HepG2 (cell line): ENCODE results near the gene SPAG7. TPM values are rescaled to one million over a fixed set of nuclear protein-coding genes. Genes with fewer than 3 reads are reported as not detected.

Source experiments
- ATM ChIP-seq: fragments of 450-650 bp; IDR thresholded peaks from 2 replicates; pipeline ENCODE4 v1.7.1; 2017; ENCODE audit warnings: mild to moderate bottlenecking, borderline replicate concordance
- BRCA1 ChIP-seq: sonication (generic); formaldehyde crosslinking; IDR thresholded peaks from 2 replicates; pipeline ENCODE4 v1.4.0; 2020; ENCODE audit warnings: missing genetic modification reagents
- CCAR2 ChIP-seq: fragments of 200-400 bp; formaldehyde crosslinking; optimal IDR thresholded peaks from 2 replicates; pipeline ENCODE3; 2018; ENCODE audit warnings: low read depth, mild to moderate bottlenecking, low read length, moderate library complexity
- CCDC6 ChIP-seq: sonication (generic); formaldehyde crosslinking; IDR thresholded peaks from 2 replicates; pipeline ENCODE4 v1.8.1; 2022; ENCODE audit warnings: mild to moderate bottlenecking, missing genetic modification reagents, moderate library complexity
- CENPT ChIP-seq: sonication (generic); formaldehyde crosslinking; IDR thresholded peaks from 2 replicates; pipeline ENCODE4 v1.8.0; 2022; ENCODE audit warnings: low read depth, mild to moderate bottlenecking, moderate library complexity, missing genetic modification reagents
- GTF3A ChIP-seq: sonication (generic); formaldehyde crosslinking; conservative IDR thresholded peaks from 2 replicates; pipeline ENCODE4 v1.4.0; 2020; ENCODE audit warnings: mild to moderate bottlenecking, missing genetic modification reagents
- HOXA9 ChIP-seq: sonication (generic); formaldehyde crosslinking; IDR thresholded peaks from 2 replicates; pipeline ENCODE4 v1.8.1; 2022; ENCODE audit warnings: missing genetic modification reagents, mild to moderate bottlenecking, moderate library complexity, borderline replicate concordance
- KAT2B ChIP-seq: fragments of 150-350 bp; IDR thresholded peaks from 2 replicates; pipeline ENCODE4 v1.6.1; 2014; ENCODE audit warnings: low read depth, low read length, borderline replicate concordance
- KDM4B ChIP-seq: sonication (generic); formaldehyde crosslinking; IDR thresholded peaks from 2 replicates; pipeline ENCODE4 v1.4.0; 2020; ENCODE audit warnings: missing genetic modification reagents
- RAD21 ChIP-seq: fragments of 450-650 bp; formaldehyde crosslinking; IDR thresholded peaks from 2 replicates; pipeline ENCODE4 v1.5.0; 2020; ENCODE audit warnings: mild to moderate bottlenecking
- REPIN1 ChIP-seq: sonication (generic); formaldehyde crosslinking; IDR thresholded peaks from 2 replicates; pipeline ENCODE4 v1.8.0; 2022; ENCODE audit warnings: missing genetic modification reagents, low read depth, mild to moderate bottlenecking, borderline replicate concordance
- SOX5 ChIP-seq: IDR thresholded peaks from 2 replicates; pipeline ENCODE4 v1.6.1; 2016; ENCODE audit warnings: borderline replicate concordance
- TOE1 ChIP-seq: sonication (generic); formaldehyde crosslinking; IDR thresholded peaks from 2 replicates; pipeline ENCODE4 v1.4.0; 2020; ENCODE audit warnings: mild to moderate bottlenecking, missing genetic modification reagents
- ZFP36 ChIP-seq: fragments of 150-350 bp; IDR thresholded peaks from 2 replicates; pipeline ENCODE4 v1.6.1; 2018; ENCODE audit warnings: borderline replicate concordance, low read length, low read depth; ENCODE audit not compliant: partially characterized antibody
- ZNF10 ChIP-seq: sonication (generic); formaldehyde crosslinking; IDR thresholded peaks from 2 replicates; pipeline ENCODE4 v1.4.0; 2020; ENCODE audit warnings: mild to moderate bottlenecking, low read depth, missing genetic modification reagents, borderline replicate concordance
- ZNF160 ChIP-seq: sonication (generic); formaldehyde crosslinking; IDR thresholded peaks from 2 replicates; pipeline ENCODE4 v1.8.0; 2022; ENCODE audit warnings: mild to moderate bottlenecking, inconsistent platforms, missing genetic modification reagents
- ZNF260 ChIP-seq: sonication (generic); formaldehyde crosslinking; IDR thresholded peaks from 2 replicates; pipeline ENCODE4 v1.4.0; 2020; ENCODE audit warnings: missing genetic modification reagents, low read depth, mild to moderate bottlenecking, borderline replicate concordance
- ZNF367 ChIP-seq: sonication (generic); formaldehyde crosslinking; IDR thresholded peaks from 2 replicates; pipeline ENCODE4 v1.4.0; 2020; ENCODE audit warnings: missing genetic modification reagents, borderline replicate concordance
- ZNF564 ChIP-seq: sonication (generic); formaldehyde crosslinking; IDR thresholded peaks from 2 replicates; pipeline ENCODE4 v1.8.1; 2023; ENCODE audit warnings: mild to moderate bottlenecking, missing genetic modification reagents
- ZNF570 ChIP-seq: sonication (generic); formaldehyde crosslinking; IDR thresholded peaks from 2 replicates; pipeline ENCODE4 v1.4.0; 2020; ENCODE audit warnings: mild to moderate bottlenecking, missing genetic modification reagents, borderline replicate concordance
- ZNF850 ChIP-seq: sonication (generic); formaldehyde crosslinking; conservative IDR thresholded peaks from 2 replicates; pipeline ENCODE4 v1.9.0; 2021; ENCODE audit warnings: mild to moderate bottlenecking, missing genetic modification reagents
- polyA plus RNA-seq, 8 experiments: library from polyadenylated mRNA; depleted of rRNA in 3 of 8; stranded (reverse) in 7 of 8; unstranded in 1 of 8; fragments of >200 nt; fragmentation: Illumina TruSeq in 4 of 8; extraction: Trizol in 4 of 8; gene quantifications; 2 replicates each; pipeline versions ENCODE4 v1.2.1 to v1.2.3, GENCODE V29; 2011 to 2016; ENCODE audit warnings: low read depth in 4 of 8, missing spikeins in 1 of 8, mixed read lengths in 1 of 8; ENCODE audit not compliant: insufficient read depth in 1 of 8
- total RNA-seq, 5 experiments: library from RNA; depleted of rRNA; stranded (reverse); fragments of >200 nt; fragmentation: Illumina TruSeq; extraction: Trizol; gene quantifications; 2 replicates each; pipeline ENCODE4 v1.2.3, GENCODE V29; 2016; ENCODE audit warnings: low read depth in 1 of 5
- TF ChIP-seq, protein P1 (sequence below): fragments of 450-650 bp; IDR thresholded peaks from 2 replicates; pipeline ENCODE4 v1.6.1; 2016
- TF ChIP-seq, protein P2 (sequence below): sonication (generic); formaldehyde crosslinking; IDR thresholded peaks from 2 replicates; pipeline ENCODE4 v1.5.0; 2020; ENCODE audit warnings: missing genetic modification reagents, mild to moderate bottlenecking, borderline replicate concordance
- TF ChIP-seq, protein P3 (sequence below): IDR thresholded peaks from 2 replicates; pipeline ENCODE4 v1.6.1; 2016; ENCODE audit warnings: low read depth, borderline replicate concordance
- TF ChIP-seq, protein P4 (sequence below): sonication (generic); formaldehyde crosslinking; IDR thresholded peaks from 2 replicates; pipeline ENCODE4 v1.4.0; 2020; ENCODE audit warnings: mild to moderate bottlenecking, missing genetic modification reagents

The SPAG7 gene
- total and polyA plus RNA-seq, 2 of the 13 experiments (the other 11 are each of a cell fraction or from before 2014, with no cell fraction given) = 51.0 to 59.0 TPM

DNA sequence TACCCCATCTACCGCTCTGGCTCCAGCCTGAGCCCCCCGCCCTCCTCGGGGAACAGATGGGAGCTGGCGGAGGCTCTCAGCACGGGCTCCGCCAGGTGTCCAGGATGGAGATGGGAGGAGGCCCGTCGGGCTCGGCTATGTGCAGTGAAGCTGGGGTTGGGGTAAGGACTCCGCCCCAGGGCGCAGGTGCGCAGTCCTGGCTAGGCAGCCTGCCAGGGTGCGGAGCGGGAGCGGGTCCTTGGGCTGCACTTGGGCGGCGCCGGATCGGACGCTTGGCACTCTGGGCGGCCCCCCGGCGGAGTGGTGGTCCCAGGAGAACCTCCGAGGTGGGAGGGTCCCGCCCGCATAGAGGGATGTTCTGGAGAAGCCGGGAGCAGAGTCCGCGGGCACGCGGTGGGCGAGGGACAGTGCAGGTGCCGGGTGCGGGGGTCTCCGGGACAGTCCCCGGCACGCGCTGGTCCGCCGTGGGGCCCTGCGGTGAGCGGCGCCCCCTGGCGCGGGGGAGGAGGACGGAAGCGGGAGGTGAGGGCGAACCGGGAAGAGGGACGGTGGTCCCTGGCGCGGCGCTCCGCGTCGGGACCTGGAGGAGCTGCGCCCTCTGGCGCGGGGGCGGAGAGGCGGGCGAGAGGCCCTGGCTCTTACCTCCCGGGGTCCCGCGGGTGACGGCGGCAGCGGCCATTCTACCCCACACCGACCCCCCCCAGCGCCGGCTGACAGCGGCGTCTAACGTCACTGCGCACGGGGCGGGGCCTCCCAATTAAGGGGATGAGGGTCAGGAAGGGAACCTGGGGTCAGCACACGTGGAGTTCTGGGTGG, 19.5 kb upstream of the SPAG7 start, which contains the start of gene CAMTA2 (continued):
- TF ChIP-seq CENPT (CRISPR knock-in tag) (no peak), CCAR2 (no peak), KDM4B (no peak; the same call in 1 of the 2 replicates), BRCA1 (no peak), REPIN1 (CRISPR knock-in tag) (peak; percentile 85; the same call in 1 of the 2 replicates), ZNF160 (no peak), ZNF850 (peak; percentile 91; the same call in 1 of the 2 replicates), HOXA9 (CRISPR knock-in tag) (0 out of 2 replicates have a peak, but pooled peaks have one; percentile 60), ZNF10 (CRISPR knock-in tag) (no peak), ATM (no peak), ZNF260 (CRISPR knock-in tag) (no peak), ZNF367 (CRISPR knock-in tag) (no peak), GTF3A (CRISPR knock-in tag) (no peak), RAD21 (CRISPR knock-in tag) (peak; percentile 85), ZNF570 (CRISPR knock-in tag) (no peak), ZNF564 (CRISPR knock-in tag) (peak; percentile 39), KAT2B (no peak), TOE1 (CRISPR knock-in tag) (peak; percentile 56; the same call in 1 of the 2 replicates), ZFP36 (no peak), CCDC6 (CRISPR knock-in tag) (no peak), SOX5 (CRISPR knock-in tag) (no peak)
- TF ChIP-seq, protein P1, sequence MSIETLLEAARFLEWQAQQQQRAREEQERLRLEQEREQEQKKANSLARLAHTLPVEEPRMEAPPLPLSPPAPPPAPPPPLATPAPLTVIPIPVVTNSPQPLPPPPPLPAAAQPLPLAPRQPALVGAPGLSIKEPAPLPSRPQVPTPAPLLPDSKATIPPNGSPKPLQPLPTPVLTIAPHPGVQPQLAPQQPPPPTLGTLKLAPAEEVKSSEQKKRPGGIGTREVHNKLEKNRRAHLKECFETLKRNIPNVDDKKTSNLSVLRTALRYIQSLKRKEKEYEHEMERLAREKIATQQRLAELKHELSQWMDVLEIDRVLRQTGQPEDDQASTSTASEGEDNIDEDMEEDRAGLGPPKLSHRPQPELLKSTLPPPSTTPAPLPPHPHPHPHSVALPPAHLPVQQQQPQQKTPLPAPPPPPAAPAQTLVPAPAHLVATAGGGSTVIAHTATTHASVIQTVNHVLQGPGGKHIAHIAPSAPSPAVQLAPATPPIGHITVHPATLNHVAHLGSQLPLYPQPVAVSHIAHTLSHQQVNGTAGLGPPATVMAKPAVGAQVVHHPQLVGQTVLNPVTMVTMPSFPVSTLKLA = no peak
- TF ChIP-seq, protein P2, sequence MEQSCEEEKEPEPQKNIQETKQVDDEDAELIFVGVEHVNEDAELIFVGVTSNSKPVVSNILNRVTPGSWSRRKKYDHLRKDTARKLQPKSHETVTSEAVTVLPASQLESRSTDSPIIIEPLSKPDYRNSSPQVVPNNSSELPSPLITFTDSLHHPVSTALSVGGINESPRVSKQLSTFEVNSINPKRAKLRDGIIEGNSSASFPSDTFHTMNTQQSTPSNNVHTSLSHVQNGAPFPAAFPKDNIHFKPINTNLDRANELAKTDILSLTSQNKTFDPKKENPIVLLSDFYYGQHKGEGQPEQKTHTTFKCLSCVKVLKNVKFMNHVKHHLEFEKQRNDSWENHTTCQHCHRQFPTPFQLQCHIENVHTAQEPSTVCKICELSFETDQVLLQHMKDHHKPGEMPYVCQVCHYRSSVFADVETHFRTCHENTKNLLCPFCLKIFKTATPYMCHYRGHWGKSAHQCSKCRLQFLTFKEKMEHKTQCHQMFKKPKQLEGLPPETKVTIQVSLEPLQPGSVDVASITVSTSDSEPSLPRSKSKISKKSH = no peak
- TF ChIP-seq, protein P3, sequence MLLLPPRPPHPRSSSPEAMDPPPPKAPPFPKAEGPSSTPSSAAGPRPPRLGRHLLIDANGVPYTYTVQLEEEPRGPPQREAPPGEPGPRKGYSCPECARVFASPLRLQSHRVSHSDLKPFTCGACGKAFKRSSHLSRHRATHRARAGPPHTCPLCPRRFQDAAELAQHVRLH (CRISPR knock-in tag) = peak; percentile 91; the same call in 1 of the 2 replicates
- TF ChIP-seq, protein P4, sequence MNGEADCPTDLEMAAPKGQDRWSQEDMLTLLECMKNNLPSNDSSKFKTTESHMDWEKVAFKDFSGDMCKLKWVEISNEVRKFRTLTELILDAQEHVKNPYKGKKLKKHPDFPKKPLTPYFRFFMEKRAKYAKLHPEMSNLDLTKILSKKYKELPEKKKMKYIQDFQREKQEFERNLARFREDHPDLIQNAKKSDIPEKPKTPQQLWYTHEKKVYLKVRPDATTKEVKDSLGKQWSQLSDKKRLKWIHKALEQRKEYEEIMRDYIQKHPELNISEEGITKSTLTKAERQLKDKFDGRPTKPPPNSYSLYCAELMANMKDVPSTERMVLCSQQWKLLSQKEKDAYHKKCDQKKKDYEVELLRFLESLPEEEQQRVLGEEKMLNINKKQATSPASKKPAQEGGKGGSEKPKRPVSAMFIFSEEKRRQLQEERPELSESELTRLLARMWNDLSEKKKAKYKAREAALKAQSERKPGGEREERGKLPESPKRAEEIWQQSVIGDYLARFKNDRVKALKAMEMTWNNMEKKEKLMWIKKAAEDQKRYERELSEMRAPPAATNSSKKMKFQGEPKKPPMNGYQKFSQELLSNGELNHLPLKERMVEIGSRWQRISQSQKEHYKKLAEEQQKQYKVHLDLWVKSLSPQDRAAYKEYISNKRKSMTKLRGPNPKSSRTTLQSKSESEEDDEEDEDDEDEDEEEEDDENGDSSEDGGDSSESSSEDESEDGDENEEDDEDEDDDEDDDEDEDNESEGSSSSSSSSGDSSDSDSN (CRISPR knock-in tag) = peak; percentile 98
